Activated T-helper 2 cell treated with anti-CD3 and anti-CD28 coated beads, Interferon-gamma antibody, Interleukin-2, Interleukin-4, amounts not matched to agents 10 μg/mL and 5 μg/mL and 100 μg/mL, durations not matched to agents 14 hours and 24 hours and 36 hours (primary cell): ENCODE data around the gene MRGPRE. TPM values are rescaled to one million over a fixed set of nuclear protein-coding genes. Genes with fewer than 3 reads are reported as not detected.

Experiments
- DNase-seq: peaks from one replicate; pipeline ENCODE4 v3.0.0; 2021; ENCODE audit warnings: low spot score
- H3K27ac Mint-ChIP-seq: one replicate; pipeline ENCODE4 v1.8.0; 2021; ENCODE audit warnings: mixed read lengths
- H3K27me3 Mint-ChIP-seq: one replicate; pipeline ENCODE4 v1.8.0; 2021; ENCODE audit warnings: low read depth, mixed read lengths
- H3K36me3 Mint-ChIP-seq: one replicate; pipeline ENCODE4 v1.8.0; 2021; ENCODE audit warnings: low read depth, mixed read lengths
- H3K4me1 Mint-ChIP-seq: one replicate; pipeline ENCODE4 v1.8.0; 2021; ENCODE audit warnings: low read depth, mixed read lengths
- H3K4me3 Mint-ChIP-seq: one replicate; pipeline ENCODE4 v1.8.0; 2021; ENCODE audit warnings: low read depth, mild to moderate bottlenecking, moderate library complexity, mixed read lengths
- H3K9me3 Mint-ChIP-seq: one replicate; pipeline ENCODE4 v1.8.0; 2021; ENCODE audit warnings: mixed read lengths
- intact Hi-C: fragments of 100-400 bp; cut with micrococcal nuclease; formaldehyde crosslinking; loops from one replicate; pipeline ENCODE4 v1.15.1; 2023
- total RNA-seq: library from RNA; stranded (reverse); gene quantifications from 2 replicates; pipeline ENCODE4 v1.2.3, GENCODE V29; 2022

MRGPRE gene
- total RNA-seq, 1 donor from 2014 or later: not detected

DNA sequence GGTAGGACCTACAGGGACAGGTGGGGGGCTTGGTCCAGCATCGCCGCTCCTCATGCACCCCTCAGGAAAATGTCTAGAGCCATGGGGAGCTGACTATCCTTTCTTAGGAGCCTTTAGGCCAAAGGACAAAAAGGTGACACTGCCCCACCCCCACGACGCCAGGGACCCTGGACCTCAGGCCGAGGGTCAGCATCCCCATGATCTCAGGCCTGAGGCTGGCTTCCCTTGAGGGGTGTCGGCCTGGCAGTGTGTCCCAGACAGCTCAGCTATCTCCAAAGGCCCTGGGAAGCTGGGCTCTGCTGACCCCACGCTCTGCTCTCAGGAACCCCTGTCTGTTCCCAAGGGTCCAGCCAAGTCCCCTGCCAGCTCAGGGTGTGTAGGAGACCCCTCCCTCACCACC is 29.9 kb downstream of the MRGPRE start:
- Mint-ChIP-seq H3K36me3 (no peaks in the 10 kb centered on the region), H3K4me3 (no peak overlapping the region), H3K4me1 (no peaks in the 10 kb centered on the region), H3K9me3 (no peaks in the 10 kb centered on the region), H3K27me3 (peaks cover 7% of the 10 kb centered on the region), H3K27ac (no peak overlapping the region)
- no peak for DNase-seq
- intact Hi-C loops: no loop called here

DNA sequence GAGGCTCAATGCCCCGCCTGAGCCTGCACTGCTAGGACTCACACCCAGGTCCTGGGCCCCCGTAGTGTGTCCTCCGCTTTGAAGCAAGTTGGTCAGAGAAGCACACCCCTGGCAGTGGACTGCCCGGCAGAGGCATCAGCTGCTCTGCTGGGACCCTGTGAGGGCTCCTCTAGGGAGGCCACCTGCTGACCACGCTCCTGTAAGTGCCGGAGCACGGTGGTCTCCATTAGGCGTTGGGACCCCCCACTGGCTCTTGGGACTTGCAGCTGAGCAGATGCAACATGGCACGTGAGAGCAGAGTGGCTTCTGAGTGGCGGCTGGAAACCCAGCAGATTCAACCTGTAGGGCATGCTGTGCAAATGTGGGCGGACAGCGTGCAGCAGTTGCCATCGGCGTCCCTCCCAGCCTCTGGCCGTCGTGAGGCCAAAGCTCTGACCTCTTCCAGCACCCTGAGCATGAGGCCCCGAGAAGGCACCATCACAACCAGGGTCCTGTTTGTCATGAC is 30.5 kb downstream of the MRGPRE start:
- no peak for DNase-seq
- no peak overlapping the region for H3K4me3 Mint-ChIP-seq
- no peak overlapping the region for H3K27ac Mint-ChIP-seq

DNA sequence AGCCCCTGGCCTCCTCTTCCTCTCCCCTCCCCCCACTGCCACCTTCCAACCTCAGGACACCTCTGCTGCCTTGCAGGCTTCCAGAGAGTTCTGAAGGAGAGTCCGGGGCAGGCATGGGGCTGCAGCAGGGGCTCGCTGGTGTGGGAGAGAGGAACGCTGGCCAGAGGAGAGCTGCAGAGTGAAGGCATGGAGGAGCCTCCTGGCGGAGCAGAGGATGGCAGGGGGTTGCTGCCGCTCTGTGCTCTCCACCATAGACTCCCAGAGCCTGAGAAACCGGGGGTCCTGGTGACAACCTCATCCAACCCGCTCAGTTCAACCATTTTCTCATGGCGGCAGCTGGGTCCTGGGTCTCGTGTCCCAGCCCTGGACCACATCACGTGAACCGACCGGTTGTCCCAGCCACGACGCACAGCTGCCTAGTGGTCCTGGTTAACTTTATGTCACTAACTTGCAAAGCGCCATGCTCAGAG is 31.1 kb downstream of the MRGPRE start:
- Mint-ChIP-seq H3K4me3 (no peak overlapping the region), H3K36me3 (no peaks in the 10 kb centered on the region), H3K27me3 (peaks cover 7% of the 10 kb centered on the region), H3K4me1 (no peaks in the 10 kb centered on the region), H3K9me3 (no peaks in the 10 kb centered on the region), H3K27ac (no peak overlapping the region)
- DNase-seq: no peak
- intact Hi-C loops: no loop called here

More for the DNA sequence above, 30.5 kb downstream of the MRGPRE start:
- intact Hi-C loops: no loop called here
- no peaks in the 10 kb centered on the region for H3K36me3 Mint-ChIP-seq
- no peaks in the 10 kb centered on the region for H3K9me3 Mint-ChIP-seq
- peaks cover 7% of the 10 kb centered on the region for H3K27me3 Mint-ChIP-seq
- no peaks in the 10 kb centered on the region for H3K4me1 Mint-ChIP-seq

DNA sequence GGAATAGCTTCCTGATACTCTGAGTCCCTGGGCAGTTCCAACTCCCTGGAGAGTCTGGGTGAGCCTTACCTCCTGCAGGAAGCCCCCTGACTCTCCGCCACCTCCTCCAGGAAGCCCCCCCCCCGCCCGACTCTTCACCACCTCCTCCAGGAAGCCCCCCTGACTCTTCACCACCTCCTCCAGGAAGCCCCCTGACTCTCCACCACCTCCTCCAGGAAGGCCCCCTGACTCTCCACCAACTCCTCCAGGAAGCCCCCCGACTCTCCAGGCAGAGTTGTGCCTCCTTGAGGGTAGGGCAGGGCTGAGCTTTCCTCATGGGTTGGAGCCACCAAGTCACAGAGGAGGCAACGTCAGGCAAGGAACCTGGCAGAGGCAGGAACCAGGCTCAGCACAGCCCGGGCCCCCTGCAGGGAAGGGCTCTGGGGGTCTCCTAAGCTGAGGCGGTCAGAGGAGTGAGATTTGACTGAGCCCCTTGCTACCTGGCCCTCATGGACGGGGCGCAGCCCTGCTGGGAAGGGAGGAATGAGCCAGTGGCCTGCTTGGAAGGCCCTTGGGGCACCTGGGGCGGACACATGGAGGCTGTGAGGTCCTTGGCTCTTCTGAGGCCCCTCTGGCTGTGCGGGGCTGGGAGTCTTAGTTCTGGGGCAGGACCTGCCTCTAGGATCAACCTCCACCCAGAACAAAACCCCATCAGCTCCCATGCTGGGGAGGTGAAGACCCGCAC is 31.7 kb downstream of the MRGPRE start:
- intact Hi-C loops: no loop called here
- no peak for DNase-seq
- no peaks in the 10 kb centered on the region for H3K36me3 Mint-ChIP-seq

DNA sequence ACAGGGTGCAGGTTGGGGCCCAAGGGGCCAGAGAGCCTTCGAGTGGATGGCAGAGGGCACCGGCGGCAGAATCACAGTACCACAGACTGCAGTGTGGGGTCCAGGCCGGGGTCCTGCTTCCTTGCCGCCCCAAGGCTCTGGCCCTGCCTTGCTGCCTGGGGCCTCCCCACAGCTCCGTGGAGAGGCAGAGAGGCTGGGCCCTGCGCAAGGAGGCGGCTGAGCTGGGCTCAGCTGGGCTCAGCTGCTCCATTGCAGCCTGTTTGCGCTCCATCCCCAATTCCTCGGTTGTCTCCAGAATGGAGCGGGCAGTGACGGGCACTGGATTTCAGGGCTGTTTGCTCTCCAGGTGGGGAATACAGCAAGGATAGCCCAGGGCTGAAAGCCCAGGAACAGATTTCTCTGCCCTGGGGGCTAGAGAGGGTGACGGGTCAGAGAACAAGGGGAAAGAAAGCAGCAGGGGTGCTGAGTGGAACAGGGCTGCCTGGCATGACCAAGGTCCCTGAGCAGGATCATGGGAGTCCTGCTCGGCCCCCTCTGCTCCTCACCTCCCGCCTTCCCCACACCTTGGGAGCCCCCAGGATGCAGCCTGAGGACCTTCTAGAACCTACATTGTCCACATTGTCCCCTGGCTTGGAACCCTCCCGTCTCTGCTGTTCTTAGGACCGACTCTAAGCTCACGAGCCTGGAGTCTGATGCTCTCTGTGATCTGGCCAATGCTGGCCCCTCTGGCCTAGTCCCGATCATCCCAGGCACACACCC is 32.5 kb downstream of the MRGPRE start:
- no peak for DNase-seq
- H3K4me3 Mint-ChIP-seq: no peak overlapping the region
- intact Hi-C loops: no loop called here
- no peaks in the 10 kb centered on the region for H3K4me1 Mint-ChIP-seq
- peaks cover 5% of the 10 kb centered on the region for H3K27me3 Mint-ChIP-seq
- no peaks in the 10 kb centered on the region for H3K9me3 Mint-ChIP-seq
- H3K27ac Mint-ChIP-seq: no peak overlapping the region
- H3K36me3 Mint-ChIP-seq: no peaks in the 10 kb centered on the region

More for the DNA sequence above, 31.7 kb downstream of the MRGPRE start:
- Mint-ChIP-seq H3K4me1 (no peaks in the 10 kb centered on the region), H3K9me3 (no peaks in the 10 kb centered on the region), H3K27me3 (peaks cover 7% of the 10 kb centered on the region), H3K27ac (no peak overlapping the region), H3K4me3 (no peak overlapping the region)

DNA sequence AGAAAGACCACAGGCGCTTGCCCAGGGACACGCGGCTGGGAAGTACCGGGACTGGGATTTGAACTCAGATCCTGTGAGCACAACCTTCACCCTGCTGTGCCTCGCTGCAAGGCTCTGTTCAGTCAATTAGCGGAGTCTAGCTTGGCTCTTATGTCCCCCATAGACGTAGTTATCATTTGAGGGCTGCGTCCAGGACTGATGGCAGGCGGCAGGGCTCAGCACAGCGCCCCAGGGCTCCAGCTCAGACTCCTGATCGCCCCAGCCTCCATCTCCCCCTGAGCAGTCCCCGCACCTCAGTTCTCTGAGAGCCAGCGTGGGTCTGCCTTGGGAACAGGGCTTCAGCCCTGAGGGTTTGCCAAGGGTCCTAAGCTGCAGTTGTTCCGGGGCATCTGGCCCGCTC is 33.4 kb downstream of the MRGPRE start:
- Mint-ChIP-seq H3K27me3 (peaks cover 5% of the 10 kb centered on the region), H3K27ac (no peak overlapping the region), H3K4me3 (no peak overlapping the region), H3K36me3 (no peaks in the 10 kb centered on the region), H3K4me1 (no peaks in the 10 kb centered on the region), H3K9me3 (no peaks in the 10 kb centered on the region)
- no peak for DNase-seq
- intact Hi-C loops: no loop called here

DNA sequence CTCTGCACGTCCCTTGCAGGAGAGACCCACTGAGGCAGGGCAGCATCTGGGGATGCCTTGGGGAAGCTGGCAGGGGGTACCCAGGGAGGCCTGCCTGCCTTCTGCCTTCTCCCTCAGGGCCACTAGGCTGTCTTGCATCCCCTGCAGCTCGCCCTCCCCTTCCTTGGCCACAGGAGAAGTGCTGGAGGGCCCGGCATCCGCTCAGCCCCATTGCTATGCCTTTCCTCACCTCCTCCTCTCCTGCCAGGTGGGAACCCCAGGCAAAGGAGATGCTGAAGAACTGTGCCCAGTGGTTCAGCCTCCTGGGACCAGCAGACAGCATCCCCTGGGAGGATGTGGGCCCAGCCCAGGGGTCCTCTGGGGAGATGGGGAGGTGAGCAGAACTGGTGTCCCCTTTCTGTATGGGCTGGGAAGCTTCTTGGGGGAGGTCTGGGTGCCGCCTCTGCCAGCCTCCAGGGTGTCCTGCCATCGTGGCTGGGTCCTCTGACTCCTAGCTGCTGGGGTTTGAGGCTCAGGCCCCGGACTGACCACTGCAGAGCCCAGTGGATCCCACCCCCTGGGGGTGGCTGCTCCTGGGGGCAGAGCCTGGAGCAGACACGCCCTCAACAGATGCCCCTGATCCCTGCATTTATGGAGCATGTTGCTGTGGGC is 34.2 kb downstream of the MRGPRE start:
- Mint-ChIP-seq H3K27me3 (peaks cover 5% of the 10 kb centered on the region), H3K9me3 (no peaks in the 10 kb centered on the region), H3K4me3 (no peak overlapping the region), H3K27ac (no peak overlapping the region), H3K4me1 (no peaks in the 10 kb centered on the region), H3K36me3 (no peaks in the 10 kb centered on the region)
- no peak for DNase-seq
- intact Hi-C loops: no loop called here

DNA sequence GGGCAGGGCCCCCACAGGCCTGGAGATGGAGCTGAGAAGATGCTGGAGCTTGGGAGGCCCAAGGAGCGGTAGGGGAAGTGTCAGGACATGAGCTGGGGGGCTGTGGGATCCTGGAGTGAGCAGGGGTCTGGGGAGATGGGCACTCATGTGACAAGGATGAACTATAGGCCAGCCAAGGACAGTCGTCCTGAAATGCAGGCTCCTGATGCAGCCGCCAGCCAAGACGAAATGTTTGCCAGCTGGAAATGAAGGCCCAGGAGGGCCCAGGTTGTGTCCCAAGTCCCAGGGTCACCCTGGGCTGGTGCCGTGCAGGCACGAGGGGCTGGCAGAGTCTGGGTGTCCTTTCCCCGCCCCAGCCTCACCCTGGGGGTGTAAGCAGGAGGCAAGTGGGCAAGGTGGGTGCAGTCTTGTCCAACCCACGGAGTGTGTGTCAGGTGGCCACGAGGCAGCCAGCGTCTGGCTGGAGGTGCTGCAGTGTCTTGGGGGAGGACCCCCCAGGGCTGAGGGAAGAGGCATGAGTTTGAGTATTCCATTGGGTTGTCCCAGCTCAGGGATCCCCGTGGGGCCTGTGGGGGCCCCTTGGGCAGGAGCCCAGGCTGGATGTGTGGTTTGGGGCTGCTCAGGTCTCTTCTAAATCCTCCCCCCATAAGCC is 35.0 kb downstream of the MRGPRE start:
- Mint-ChIP-seq H3K4me1 (no peaks in the 10 kb centered on the region), H3K36me3 (no peaks in the 10 kb centered on the region), H3K27ac (no peak overlapping the region), H3K4me3 (no peak overlapping the region), H3K27me3 (no peaks in the 10 kb centered on the region), H3K9me3 (no peaks in the 10 kb centered on the region)
- intact Hi-C loops: no loop called here
- no peak for DNase-seq

DNA sequence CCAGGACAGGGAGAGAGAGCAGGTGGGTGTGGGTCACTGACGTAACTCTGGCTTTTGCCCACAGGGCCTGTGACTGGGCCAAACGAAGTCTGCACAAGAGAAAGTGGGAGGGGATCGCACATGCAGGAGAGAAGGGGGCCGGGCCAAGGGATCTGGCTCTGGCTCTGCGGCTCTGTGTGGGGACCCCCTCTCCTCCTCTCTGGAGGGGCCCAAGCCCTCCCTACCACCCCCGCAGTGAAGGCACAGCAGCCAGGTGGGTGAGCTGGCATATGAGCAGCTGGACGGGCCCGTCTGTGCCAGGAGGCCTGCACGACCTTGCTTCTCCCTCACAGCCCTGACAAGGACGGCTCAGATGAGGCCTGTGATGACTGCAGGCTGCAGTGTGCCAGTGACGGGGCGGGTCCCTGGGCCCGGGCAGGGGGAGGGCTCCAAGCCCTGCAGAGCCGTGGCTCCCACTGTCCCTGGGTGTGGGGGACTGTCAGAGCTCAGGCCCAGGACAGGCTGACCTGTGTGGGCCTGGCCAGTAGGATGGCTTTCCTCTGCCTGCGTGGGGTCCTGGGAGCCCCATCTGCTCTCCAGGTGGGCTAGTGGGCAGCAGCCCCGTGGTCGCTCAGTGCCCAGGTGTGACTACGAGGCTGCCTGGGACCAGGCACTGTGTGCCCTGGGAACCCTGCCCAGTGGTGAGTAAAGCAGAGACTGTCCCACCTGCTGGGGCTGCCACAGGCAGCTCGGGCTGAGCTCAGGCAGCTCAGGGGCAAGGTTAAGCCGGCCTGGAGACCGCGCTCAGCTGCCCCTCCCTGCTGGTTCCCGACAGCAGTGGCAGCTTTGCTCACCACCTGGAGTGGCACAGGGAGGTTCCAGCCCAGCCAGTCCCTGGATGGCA is 35.8 kb downstream of the MRGPRE start:
- no peaks in the 10 kb centered on the region for H3K36me3 Mint-ChIP-seq
- no peaks in the 10 kb centered on the region for H3K4me1 Mint-ChIP-seq

DNA sequence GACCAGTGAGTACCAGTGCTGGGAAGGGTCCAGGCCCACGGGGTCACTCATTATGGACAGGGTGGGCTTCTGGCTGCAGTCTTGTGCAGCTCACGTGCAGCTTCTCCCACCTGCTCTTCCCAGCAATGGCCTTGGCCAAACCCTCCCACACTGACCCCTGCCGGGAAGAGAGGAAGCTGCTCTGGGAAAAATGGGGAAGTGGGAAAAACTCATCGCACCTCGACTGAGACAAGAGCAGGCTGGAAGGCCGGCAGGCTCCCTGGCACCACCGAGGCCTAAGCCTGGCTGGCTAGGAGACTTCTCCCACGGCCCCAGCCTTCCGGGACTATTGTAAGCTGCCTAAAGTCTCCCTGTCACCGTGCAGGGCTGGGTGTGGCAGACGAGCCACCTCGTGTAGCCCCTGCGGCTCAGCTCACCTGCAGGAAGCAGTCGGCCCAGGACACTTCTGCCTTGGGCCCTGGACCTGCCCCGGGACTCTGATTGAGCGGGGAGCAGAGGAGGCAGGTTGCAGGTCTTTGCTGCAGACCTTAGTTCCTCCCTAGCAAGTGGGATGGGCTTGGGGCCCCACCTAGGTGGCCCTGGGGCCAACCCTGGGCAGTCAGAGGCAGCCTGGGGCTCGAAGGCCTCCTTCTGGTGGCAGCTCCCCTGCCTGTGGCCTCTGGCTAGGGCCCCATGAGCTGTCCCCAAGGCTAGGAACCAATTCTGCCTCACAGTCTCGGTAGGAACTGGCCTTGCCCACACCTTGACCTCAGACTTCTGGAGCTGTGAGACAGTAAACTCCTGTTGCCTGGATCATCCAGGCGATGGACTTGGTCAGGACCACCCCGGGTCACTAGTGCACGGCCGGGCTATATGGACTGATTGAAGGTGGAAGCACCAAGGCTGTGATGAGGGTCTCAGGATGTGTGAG is 36.7 kb downstream of the MRGPRE start:
- no peaks in the 10 kb centered on the region for H3K4me1 Mint-ChIP-seq
- no peaks in the 10 kb centered on the region for H3K27me3 Mint-ChIP-seq
- H3K36me3 Mint-ChIP-seq: no peaks in the 10 kb centered on the region
- intact Hi-C loops: no loop called here
- H3K4me3 Mint-ChIP-seq: no peak overlapping the region
- H3K27ac Mint-ChIP-seq: no peak overlapping the region
- no peaks in the 10 kb centered on the region for H3K9me3 Mint-ChIP-seq
- DNase-seq: no peak

More for the DNA sequence above, 35.8 kb downstream of the MRGPRE start:
- no peak for DNase-seq
- intact Hi-C loops: no loop called here
- Mint-ChIP-seq H3K4me3 (no peak overlapping the region), H3K9me3 (no peaks in the 10 kb centered on the region), H3K27me3 (no peaks in the 10 kb centered on the region), H3K27ac (no peak overlapping the region)
